22Rv1 (cell line): ENCODE results near the gene CCNL1.

Experiments
- CTCF ChIP-seq: fragments of 450-650 bp; IDR thresholded peaks from 2 replicates; pipeline ENCODE4 v1.5.1; 2017; ENCODE audit warnings: mild to moderate bottlenecking
- ZFX ChIP-seq: fragments of 450-650 bp; IDR thresholded peaks from 2 replicates; pipeline ENCODE4 v1.6.1; 2017; ENCODE audit warnings: antibody characterized with exemption, borderline replicate concordance

- no peak for TF ChIP-seq CTCF
- TF ChIP-seq ZFX: no peak
Measured at GRCh38 chr3:157098823-157099185, 61.1 kb downstream of the CCNL1 start.
